Bronchial epithelial cell (primary cell): ENCODE data around the gene JCAD. TPM values are rescaled to one million over a fixed set of nuclear protein-coding genes. Genes with fewer than 3 reads are reported as not detected.
A peak's percentile ranks its signal among the peaks of the same experiment; 100 is the strongest.
"Not testable (repeated sequence)": the region's sequence is repeated elsewhere in the genome, so short reads cannot be mapped to it uniquely, and the experiment has no call there.

Experiments
- DNase-seq: peaks from one replicate; pipeline ENCODE4 v3.0.0-alpha.2; 2010; ENCODE audit warnings: low read depth
- FAIRE-seq: peaks from 2 replicates; lab custom pipeline; 2011; peaks lifted over from hg19 to GRCh38; lab: Jason Lieb, UNC
- H3K27me3 ChIP-seq: 2 replicates; pipeline ENCODE4 v1.5.1; 2011; ENCODE audit warnings: low read length; ENCODE audit not compliant: control insufficient read depth, insufficient read depth
- H3K36me3 ChIP-seq: 2 replicates; pipeline ENCODE4 v1.5.1; 2011; ENCODE audit warnings: low read length; ENCODE audit not compliant: control insufficient read depth, insufficient read depth
- H3K4me3 ChIP-seq: 2 replicates; pipeline ENCODE4 v1.5.1; 2011; ENCODE audit warnings: mild to moderate bottlenecking, low read depth, low read length, control low read depth
- total RNA-seq: library from RNA; depleted of rRNA; stranded (reverse); fragments of >200 nt; gene quantifications from 2 replicates; pipeline ENCODE4 v1.2.1, GENCODE V29; 2014
- TF ChIP-seq, protein P1 (sequence below): IDR thresholded peaks from 2 replicates; pipeline ENCODE4 v1.5.1; 2011; ENCODE audit warnings: mild to moderate bottlenecking, moderate library complexity, low read length, control low read depth, inconsistent platforms; ENCODE audit not compliant: insufficient read depth, severe bottlenecking

JCAD gene
- total RNA-seq, 1 donor from 2014 or later, result under 0.01 TPM

DNA sequence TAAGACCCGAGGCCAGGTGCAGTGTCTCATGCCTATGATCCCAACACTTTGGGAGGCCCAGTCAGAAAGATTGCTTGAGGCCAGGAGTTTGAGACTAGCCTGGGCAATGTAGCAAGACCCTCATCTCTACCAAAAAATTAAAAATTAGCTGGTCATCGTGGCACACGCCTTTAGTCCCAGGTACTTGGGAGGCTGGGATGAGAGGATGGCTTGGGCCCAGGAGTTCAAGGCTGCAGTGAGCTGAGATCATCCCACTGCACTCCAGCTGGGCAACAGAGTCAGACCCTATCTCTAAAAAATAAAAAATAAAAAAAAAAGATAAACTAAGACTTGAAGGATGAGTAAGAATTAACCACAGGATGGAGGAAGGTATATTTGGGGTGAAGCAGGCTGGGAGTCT lies 77.9 kb downstream of the JCAD start:
- Histone ChIP-seq H3K4me3 (no peak overlapping the region), H3K27me3 (no peaks in the 10 kb centered on the region), H3K36me3 (no peaks in the 10 kb centered on the region)
- FAIRE-seq (no peak), DNase-seq (no peak)
- TF ChIP-seq, protein P1, sequence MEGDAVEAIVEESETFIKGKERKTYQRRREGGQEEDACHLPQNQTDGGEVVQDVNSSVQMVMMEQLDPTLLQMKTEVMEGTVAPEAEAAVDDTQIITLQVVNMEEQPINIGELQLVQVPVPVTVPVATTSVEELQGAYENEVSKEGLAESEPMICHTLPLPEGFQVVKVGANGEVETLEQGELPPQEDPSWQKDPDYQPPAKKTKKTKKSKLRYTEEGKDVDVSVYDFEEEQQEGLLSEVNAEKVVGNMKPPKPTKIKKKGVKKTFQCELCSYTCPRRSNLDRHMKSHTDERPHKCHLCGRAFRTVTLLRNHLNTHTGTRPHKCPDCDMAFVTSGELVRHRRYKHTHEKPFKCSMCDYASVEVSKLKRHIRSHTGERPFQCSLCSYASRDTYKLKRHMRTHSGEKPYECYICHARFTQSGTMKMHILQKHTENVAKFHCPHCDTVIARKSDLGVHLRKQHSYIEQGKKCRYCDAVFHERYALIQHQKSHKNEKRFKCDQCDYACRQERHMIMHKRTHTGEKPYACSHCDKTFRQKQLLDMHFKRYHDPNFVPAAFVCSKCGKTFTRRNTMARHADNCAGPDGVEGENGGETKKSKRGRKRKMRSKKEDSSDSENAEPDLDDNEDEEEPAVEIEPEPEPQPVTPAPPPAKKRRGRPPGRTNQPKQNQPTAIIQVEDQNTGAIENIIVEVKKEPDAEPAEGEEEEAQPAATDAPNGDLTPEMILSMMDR, result no peak

DNA sequence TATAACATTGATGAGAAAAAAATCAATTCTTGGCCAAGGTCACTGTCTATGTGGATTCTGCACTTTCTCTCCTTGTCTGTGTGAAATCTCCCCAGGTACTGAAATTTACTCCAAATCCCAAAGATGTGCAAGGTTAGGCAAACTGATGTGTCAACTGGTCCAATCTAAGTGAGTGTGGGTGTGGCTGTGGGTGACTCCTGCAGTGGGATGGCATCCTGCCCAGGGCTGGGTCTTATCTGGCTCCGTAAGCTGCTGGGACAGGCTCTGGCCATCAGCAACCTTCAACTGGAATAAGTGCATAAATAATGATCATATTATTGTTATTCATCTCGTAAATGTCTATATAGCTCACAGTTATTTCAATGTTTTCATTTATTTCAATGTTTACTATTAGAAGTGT lies 79.3 kb downstream of the JCAD start:
- DNase-seq, result peak; percentile 58
- Histone ChIP-seq H3K4me3 (no peak overlapping the region), H3K27me3 (no peaks in the 10 kb centered on the region), H3K36me3 (no peaks in the 10 kb centered on the region)
- TF ChIP-seq, protein P1, result no peak
- FAIRE-seq, result no peak

DNA sequence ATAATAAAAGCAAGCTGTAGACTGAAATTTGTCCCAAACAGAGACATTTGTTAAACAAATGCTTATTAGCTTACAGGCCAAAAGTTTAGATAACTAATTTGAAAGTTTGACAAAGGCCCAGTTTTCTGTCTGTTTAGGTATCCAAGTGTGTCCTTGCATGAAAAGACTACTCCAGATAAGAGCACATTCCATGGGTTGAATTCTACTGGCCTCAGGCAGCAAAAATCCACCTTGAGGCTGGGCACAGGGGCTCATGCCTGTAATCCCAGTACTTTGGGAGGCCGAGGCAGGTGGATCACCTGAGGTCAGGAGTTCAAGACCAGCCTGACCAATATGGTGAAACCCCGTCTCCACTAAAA lies 80.0 kb downstream of the JCAD start:
- H3K27me3 ChIP-seq, H3K36me3 ChIP-seq, H3K4me3 ChIP-seq, FAIRE-seq, DNase-seq: not testable (repeated sequence)

DNA sequence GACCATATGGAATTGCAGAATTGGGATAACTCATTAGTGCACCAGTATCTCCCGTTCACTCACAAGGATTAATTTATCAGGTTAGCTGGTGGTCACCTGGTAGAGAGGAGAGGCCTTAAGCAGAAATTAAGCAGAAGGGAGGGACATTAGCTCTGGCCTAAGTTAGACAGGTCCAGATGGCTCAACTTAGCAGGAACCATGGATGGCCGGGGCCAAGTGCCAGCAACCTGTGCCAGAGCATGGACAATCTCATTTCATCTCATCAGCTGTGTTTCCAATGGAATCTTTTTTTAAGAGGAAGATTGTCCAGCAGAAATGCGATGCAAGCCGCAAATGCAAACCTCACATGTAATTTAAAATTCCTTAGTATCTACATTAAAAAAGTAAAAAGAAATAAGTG lies 82.2 kb downstream of the JCAD start:
- H3K36me3 ChIP-seq, result no peaks in the 10 kb centered on the region
- no peak for DNase-seq
- no peaks in the 10 kb centered on the region for H3K27me3 ChIP-seq
- FAIRE-seq, result no peak
- H3K4me3 ChIP-seq, result no peak overlapping the region
- TF ChIP-seq, protein P1, result no peak

DNA sequence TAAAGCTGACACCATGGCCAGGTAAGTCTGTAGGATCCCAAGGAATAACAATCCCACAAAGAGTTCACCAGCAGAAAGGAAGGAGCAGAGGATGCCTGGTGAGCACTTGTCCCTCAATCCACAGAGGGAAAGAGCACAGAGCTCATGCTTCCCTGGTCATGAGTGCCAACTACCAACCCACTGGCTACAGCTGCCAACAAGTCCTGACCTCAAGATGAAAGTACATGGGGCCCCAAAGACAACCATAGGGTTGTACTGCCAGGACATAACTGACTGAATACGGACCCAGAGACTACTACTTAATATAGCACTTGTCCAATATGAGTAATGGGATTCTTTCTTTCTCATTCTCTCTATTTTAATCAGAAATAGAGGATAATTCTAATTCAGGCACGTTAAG lies 83.3 kb downstream of the JCAD start:
- TF ChIP-seq, protein P1, result no peak
- Histone ChIP-seq H3K4me3 (no peak overlapping the region), H3K36me3 (no peaks in the 10 kb centered on the region), H3K27me3 (no peaks in the 10 kb centered on the region)
- DNase-seq (no peak), FAIRE-seq (no peak)

DNA sequence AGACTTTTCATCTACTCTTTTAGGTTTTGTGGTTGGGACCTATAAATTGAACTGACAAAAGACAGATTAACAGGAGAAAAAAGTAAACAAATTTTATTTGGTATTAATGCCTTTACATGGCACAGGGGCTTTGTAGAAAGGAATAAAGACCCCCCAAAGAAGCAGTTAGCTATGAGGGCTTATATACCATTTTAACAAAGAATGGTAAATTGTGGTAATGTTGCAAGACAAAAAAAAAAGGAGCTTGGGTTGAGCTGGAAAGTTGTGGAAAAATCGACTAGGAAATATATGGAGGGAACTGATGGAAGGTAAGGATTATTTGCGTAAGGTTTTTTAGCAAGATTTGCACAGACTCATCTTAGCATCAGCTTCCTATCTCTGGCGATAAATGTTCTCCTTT lies 84.6 kb downstream of the JCAD start:
- TF ChIP-seq, protein P1, result no peak
- no peak overlapping the region for H3K4me3 ChIP-seq
- no peaks in the 10 kb centered on the region for H3K27me3 ChIP-seq
- FAIRE-seq (no peak), DNase-seq (no peak)
- no peaks in the 10 kb centered on the region for H3K36me3 ChIP-seq
